BLaER1 treated with 17β-estradiol and CSF1 and Interleukin-3, amounts not matched to agents 10 nM and 100 nM (cell line): Measurements from ENCODE around the gene KCNJ4.

Experiments used
- H3K27ac ChIP-seq, 11 experiments: shearing (Covaris generic); formaldehyde crosslinking; 2 replicates each; pipeline ENCODE4 v1.8.1; 2022
- H3K27me3 ChIP-seq, 11 experiments: shearing (Covaris generic); formaldehyde crosslinking; 2 replicates each; pipeline ENCODE4 v1.8.1; 2022
- H3K36me3 ChIP-seq, 11 experiments: shearing (Covaris generic); formaldehyde crosslinking; 2 replicates each; pipeline ENCODE4 v1.8.1; 2022
- H3K4me1 ChIP-seq, 10 experiments: shearing (Covaris generic); formaldehyde crosslinking; 2 replicates each; pipeline ENCODE4 v1.8.1; 2022
- H3K4me2 ChIP-seq, 11 experiments: shearing (Covaris generic); formaldehyde crosslinking; 2 replicates each; pipeline ENCODE4 v1.8.1; 2022
- H3K4me3 ChIP-seq, 10 experiments: shearing (Covaris generic); formaldehyde crosslinking; 2 replicates each; pipeline ENCODE4 v1.8.1; 2022
- H3K9ac ChIP-seq, 11 experiments: shearing (Covaris generic); formaldehyde crosslinking; 2 replicates each; pipeline ENCODE4 v1.8.1; 2022
- H3K9me3 ChIP-seq, 11 experiments: shearing (Covaris generic); formaldehyde crosslinking; replicated peaks in 1 of 11; 2 replicates each; pipeline ENCODE4 v1.8.1; 2022
- H4K20me1 ChIP-seq, 11 experiments: shearing (Covaris generic); formaldehyde crosslinking; 2 replicates each; pipeline ENCODE4 v1.8.1; 2022
- Cebpa-rat ChIP-seq, 11 experiments: shearing (Covaris generic); IDR thresholded peaks; 2 replicates each; pipeline ENCODE4 v1.8.1; 2022

Gene KCNJ4

GRCh38 chr22:38432264-38432663, 22.7 kb downstream of the KCNJ4 start:
- H3K27me3 ChIP-seq, result no peaks in the 10 kb centered on the region; a peak in 1 of 22 replicates
- peaks cover 0 to 7% (median 0%) of the 10 kb centered on the region in 10 experiments; a peak in 7 of 20 replicates for H3K4me1 ChIP-seq
- H3K36me3 ChIP-seq, result no peaks in the 10 kb centered on the region
- TF ChIP-seq Cebpa-rat (IDR thresholded peaks at IDR 0.05), result no peak
- no peaks in the 10 kb centered on the region for H3K9me3 ChIP-seq
- no peak overlapping the region for H3K9ac ChIP-seq
- H4K20me1 ChIP-seq, result peaks cover 0 to 7% (median 0%) of the 10 kb centered on the region in 11 experiments; a peak in 2 of 22 replicates
- H3K27ac ChIP-seq, result no peak overlapping the region
- H3K4me2 ChIP-seq, result no peak overlapping the region
- no peak overlapping the region for H3K4me3 ChIP-seq

GRCh38 chr22:38431266-38432010, 23.6 kb downstream of the KCNJ4 start:
- H3K36me3 ChIP-seq, result no peaks in the 10 kb centered on the region
- H3K9ac ChIP-seq, result no peak overlapping the region
- H3K4me2 ChIP-seq, result no peak overlapping the region
- no peaks in the 10 kb centered on the region; a peak in 1 of 22 replicates for H3K27me3 ChIP-seq
- H4K20me1 ChIP-seq, result peaks cover 0 to 7% (median 0%) of the 10 kb centered on the region in 11 experiments; a peak in 2 of 22 replicates
- H3K4me1 ChIP-seq, result peaks cover 0 to 7% (median 0%) of the 10 kb centered on the region in 10 experiments; a peak in 7 of 20 replicates
- H3K27ac ChIP-seq, result no peak overlapping the region
- H3K9me3 ChIP-seq, result no peaks in the 10 kb centered on the region
- no peak for TF ChIP-seq Cebpa-rat (IDR thresholded peaks at IDR 0.05)
- H3K4me3 ChIP-seq, result no peak overlapping the region

GRCh38 chr22:38429499-38430068, 25.4 kb downstream of the KCNJ4 start:
- peaks cover 0 to 7% (median 0%) of the 10 kb centered on the region in 10 experiments; a peak in 7 of 20 replicates for H3K4me1 ChIP-seq
- no peak overlapping the region for H3K27ac ChIP-seq
- H4K20me1 ChIP-seq, result peaks cover 0 to 7% (median 0%) of the 10 kb centered on the region in 11 experiments; a peak in 1 of 22 replicates
- H3K9ac ChIP-seq, result no peak overlapping the region
- TF ChIP-seq Cebpa-rat (IDR thresholded peaks at IDR 0.05), result no peak
- peak overlapping the region in 1 of 11 experiments; percentile 5; a peak in 2 of 22 replicates for H3K4me2 ChIP-seq
- H3K4me3 ChIP-seq, result no peak overlapping the region
- no peaks in the 10 kb centered on the region for H3K36me3 ChIP-seq
- H3K27me3 ChIP-seq, result no peaks in the 10 kb centered on the region; a peak in 1 of 22 replicates
- no peaks in the 10 kb centered on the region for H3K9me3 ChIP-seq

GRCh38 chr22:38428714-38429113, 26.3 kb downstream of the KCNJ4 start:
- no peaks in the 10 kb centered on the region; a peak in 1 of 22 replicates for H3K27me3 ChIP-seq
- no peaks in the 10 kb centered on the region for H3K36me3 ChIP-seq
- peaks cover 0 to 9% (median 3%) of the 10 kb centered on the region in 10 experiments; a peak in 11 of 20 replicates for H3K4me1 ChIP-seq
- no peak overlapping the region for H3K4me2 ChIP-seq
- no peak overlapping the region for H3K4me3 ChIP-seq
- peaks cover 0 to 7% (median 0%) of the 10 kb centered on the region in 11 experiments; a peak in 1 of 22 replicates for H4K20me1 ChIP-seq
- no peak overlapping the region for H3K9ac ChIP-seq
- no peaks in the 10 kb centered on the region for H3K9me3 ChIP-seq
- no peak overlapping the region for H3K27ac ChIP-seq
- TF ChIP-seq Cebpa-rat (IDR thresholded peaks at IDR 0.05), result no peak

- Histone ChIP-seq H3K4me1 (peaks cover 0 to 17% (median 10%) of the 10 kb centered on the region in 10 experiments; a peak in 11 of 20 replicates), H4K20me1 (peaks cover 0 to 7% (median 0%) of the 10 kb centered on the region in 11 experiments; a peak in 1 of 22 replicates), H3K27me3 (no peaks in the 10 kb centered on the region), H3K9ac (no peak overlapping the region), H3K36me3 (no peaks in the 10 kb centered on the region), H3K4me2 (no peak overlapping the region), H3K4me3 (no peak overlapping the region), H3K9me3 (no peaks in the 10 kb centered on the region), H3K27ac (no peak overlapping the region)
- no peak for TF ChIP-seq Cebpa-rat (IDR thresholded peaks at IDR 0.05)
Measured at GRCh38 chr22:38427940-38428339, 27.1 kb downstream of the KCNJ4 start.

- Histone ChIP-seq H3K36me3 (no peaks in the 10 kb centered on the region), H3K4me2 (no peak overlapping the region), H3K9ac (no peak overlapping the region), H3K4me3 (no peak overlapping the region), H4K20me1 (peaks cover 0 to 7% (median 0%) of the 10 kb centered on the region in 11 experiments; a peak in 2 of 22 replicates), H3K4me1 (peaks cover 0 to 22% (median 12%) of the 10 kb centered on the region in 10 experiments; a peak in 11 of 20 replicates), H3K27me3 (no peaks in the 10 kb centered on the region), H3K9me3 (no peaks in the 10 kb centered on the region), H3K27ac (no peak overlapping the region)
- no peak for TF ChIP-seq Cebpa-rat (IDR thresholded peaks at IDR 0.05)
Measured at GRCh38 chr22:38427465-38427864, 27.5 kb downstream of the KCNJ4 start.

GRCh38 chr22:38426628-38427027, 28.4 kb downstream of the KCNJ4 start:
- Histone ChIP-seq H3K4me2 (no peak overlapping the region), H3K9ac (no peak overlapping the region), H4K20me1 (peaks cover 0 to 8% (median 0%) of the 10 kb centered on the region in 11 experiments; a peak in 2 of 22 replicates), H3K9me3 (no peaks in the 10 kb centered on the region), H3K27ac (no peak overlapping the region), H3K27me3 (no peaks in the 10 kb centered on the region), H3K4me1 (peaks cover 0 to 23% (median 12%) of the 10 kb centered on the region in 10 experiments; a peak in 11 of 20 replicates), H3K36me3 (no peaks in the 10 kb centered on the region), H3K4me3 (no peak overlapping the region)
- no peak for TF ChIP-seq Cebpa-rat (IDR thresholded peaks at IDR 0.05)

- TF ChIP-seq Cebpa-rat (IDR thresholded peaks at IDR 0.05), result no peak
- H4K20me1 ChIP-seq, result peaks cover 0 to 8% (median 0%) of the 10 kb centered on the region in 11 experiments; a peak in 1 of 22 replicates
- H3K4me2 ChIP-seq, result no peak overlapping the region
- no peaks in the 10 kb centered on the region for H3K27me3 ChIP-seq
- no peak overlapping the region for H3K4me3 ChIP-seq
- H3K9me3 ChIP-seq, result no peaks in the 10 kb centered on the region
- H3K36me3 ChIP-seq, result no peaks in the 10 kb centered on the region
- peaks cover 0 to 22% (median 13%) of the 10 kb centered on the region in 10 experiments; a peak in 14 of 20 replicates for H3K4me1 ChIP-seq
- H3K9ac ChIP-seq, result no peak overlapping the region
- no peak overlapping the region for H3K27ac ChIP-seq
Measured at GRCh38 chr22:38424525-38425080, 30.4 kb downstream of the KCNJ4 start.
